Activated CD8-positive, alpha-beta memory T cell treated with anti-CD3 and anti-CD28 coated beads, Interleukin-2, amount 50 U/mL, for 4 hours (primary cell): ENCODE measurements around the gene DPPA3.
"Not testable (repeated sequence)": the region's sequence is repeated elsewhere in the genome, so short reads cannot be mapped to it uniquely, and the experiment has no call there.

Experiments used
- DNase-seq: peaks from one replicate; pipeline ENCODE4 v3.0.0-alpha.2; 2020

Gene DPPA3

DNA sequence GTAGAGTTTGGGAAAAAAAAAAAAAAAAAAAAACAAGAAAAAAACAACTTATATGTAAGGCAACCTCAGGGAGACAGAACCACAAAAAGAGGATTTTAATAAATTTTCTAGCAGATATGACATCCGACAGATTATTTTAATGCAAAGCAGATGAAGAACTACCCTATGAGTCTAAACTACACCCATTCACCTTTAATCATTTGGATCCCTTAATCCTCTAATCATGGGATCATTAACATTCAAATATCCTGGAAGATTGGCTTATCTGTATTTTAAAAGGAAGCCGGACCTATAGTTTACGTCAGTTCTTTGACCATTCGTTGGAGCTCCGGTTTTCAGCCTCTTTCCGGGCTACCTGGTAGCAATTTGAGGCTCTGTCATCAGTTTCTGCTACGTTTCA is at the start of gene DPPA3:
Gene DPPA3, plus strand, starts transcription at position 301 of the 400 bp plus-strand sequence. CDS start 138 bp downstream, outside the sequence.
- DNase-seq: no peak

DNA sequence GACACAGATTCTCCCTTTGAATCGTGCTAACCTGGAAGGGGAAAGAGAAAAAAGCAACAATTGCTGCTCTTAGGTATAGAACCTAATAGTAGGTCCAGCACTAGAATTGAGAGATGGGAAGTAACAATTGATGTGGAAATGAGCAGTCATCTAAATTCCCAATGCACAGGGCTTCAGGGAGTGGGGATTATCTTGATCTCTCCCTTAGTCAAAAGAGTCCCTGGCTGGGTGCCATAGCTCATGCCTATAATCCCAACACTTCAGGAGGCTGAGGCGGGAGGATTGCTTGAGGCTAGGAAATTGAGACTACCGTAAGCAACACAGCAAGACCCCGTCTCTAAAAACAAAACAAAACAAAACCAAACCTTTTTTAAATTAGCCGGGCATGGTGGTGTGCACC is 49.5 kb upstream of the DPPA3 start:
- no peak for DNase-seq

DNA sequence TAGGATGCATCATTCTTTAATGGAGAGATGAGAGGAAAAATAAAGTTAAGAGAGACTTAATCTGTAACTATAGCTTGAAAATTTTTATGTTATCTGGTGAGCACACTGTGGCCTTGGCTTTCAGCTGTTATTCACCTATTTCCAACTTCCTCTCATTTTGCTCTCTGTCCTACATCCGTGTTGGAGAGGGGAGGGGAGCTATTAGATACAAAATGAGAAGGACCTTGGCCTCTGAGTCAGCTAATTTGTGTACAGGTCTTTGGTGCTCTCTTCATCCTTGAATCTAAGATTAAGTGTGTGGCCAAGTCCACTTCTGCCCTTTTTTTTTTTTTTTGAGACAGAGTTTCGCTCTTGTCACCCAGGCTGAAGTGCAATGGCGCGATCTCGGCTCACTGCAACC is 44.6 kb upstream of the DPPA3 start:
- DNase-seq: no peak

DNA sequence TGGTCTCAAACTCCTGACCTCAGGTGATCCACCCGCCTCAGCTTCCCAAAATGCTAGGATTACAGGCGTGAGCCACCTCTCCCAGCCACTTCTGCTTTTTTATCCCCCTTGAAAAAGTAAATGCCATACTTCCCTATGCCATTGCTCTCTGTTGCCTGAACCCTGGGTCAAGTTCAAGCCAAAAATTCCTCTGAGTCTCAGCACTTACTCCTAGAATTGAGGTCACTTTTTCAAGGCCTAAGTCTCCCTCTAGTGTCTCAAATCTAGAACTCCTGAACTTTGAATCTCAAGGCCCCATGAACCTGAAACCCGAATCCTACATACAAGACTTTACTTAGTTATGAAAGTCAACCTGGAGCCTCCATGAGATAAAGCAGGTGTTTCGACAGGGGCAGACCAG is 44.1 kb upstream of the DPPA3 start:
- DNase-seq: no peak

DNA sequence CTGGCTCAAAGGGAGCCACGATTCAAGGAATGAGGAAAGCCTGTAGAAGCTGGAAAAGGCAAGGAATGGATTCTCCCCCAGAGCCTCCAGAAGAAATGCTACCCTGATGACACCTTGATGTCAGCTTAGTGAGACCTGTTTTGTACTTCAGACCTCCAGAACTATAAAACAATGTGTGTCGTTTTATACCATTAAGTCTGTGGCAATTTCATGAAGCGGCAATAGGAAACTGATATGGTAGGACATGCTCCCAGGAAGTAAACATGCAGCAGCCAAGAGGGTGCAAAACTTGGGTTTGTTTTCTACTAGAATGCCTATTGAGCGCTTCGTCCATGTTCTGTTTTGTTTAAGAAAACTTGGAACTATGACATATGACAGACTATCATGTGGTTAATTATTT is 43.1 kb upstream of the DPPA3 start:
- no peak for DNase-seq

DNA sequence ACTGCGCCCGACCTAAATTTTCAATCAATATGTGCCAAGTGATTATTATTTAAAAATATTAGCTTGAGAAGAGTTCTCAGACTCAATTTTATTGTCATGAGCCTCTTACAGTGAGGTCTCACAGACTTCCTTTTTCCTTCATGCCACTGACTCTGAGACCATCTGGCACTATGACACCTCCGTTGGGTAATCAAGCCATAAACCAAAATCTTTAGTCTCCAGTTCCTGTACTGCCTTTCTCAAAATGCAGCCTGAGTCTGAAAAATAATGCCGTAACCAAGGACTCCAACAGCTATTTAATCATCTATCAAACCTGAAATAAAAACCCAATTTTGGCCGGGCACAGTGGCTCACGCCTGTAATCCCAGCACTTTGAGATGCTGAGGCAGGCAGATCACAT is 35.8 kb upstream of the DPPA3 start:
- not testable (repeated sequence) for DNase-seq

DNA sequence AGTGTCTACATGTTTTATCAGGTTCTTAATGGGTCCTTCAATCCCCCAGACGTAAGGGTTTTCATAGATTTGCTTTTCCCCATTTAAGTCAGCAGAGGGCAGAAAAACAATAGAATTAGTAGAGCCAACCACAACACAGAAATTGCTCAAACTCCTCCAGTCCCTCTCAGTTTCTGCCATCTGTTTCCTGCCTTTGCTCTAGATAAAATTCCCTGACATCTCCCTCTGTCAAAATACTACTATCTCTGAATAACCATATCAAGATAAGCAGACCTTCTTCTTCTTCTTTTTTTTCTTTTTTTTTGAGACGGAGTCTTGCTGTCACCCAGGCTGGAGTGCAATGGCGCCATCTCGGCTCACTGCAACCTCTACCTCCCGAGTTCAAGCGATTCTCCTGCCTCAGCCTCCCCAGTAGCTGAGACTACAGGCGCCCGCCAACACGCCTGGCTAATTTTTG is 33.8 kb upstream of the DPPA3 start:
- DNase-seq: not testable (repeated sequence)

DNA sequence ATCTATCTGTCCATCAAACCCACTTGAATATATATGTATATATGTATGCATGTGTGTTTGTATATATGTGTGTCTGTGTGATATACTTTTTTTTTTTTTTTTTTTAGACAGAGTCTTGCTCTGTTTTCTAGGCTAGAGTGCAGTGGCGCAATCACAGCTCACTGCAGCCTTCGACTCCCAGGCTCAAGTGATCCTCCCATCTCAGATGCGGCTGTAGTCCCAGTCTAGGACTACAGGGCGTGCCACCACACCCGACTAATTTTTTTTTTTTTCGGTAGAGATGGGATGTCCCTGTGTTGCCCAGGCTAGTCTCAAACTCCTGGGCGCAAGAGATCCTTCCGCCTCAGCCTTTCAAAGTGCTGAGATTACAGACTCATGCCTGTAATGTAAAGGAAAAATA is 32.5 kb upstream of the DPPA3 start:
- DNase-seq: no peak

DNA sequence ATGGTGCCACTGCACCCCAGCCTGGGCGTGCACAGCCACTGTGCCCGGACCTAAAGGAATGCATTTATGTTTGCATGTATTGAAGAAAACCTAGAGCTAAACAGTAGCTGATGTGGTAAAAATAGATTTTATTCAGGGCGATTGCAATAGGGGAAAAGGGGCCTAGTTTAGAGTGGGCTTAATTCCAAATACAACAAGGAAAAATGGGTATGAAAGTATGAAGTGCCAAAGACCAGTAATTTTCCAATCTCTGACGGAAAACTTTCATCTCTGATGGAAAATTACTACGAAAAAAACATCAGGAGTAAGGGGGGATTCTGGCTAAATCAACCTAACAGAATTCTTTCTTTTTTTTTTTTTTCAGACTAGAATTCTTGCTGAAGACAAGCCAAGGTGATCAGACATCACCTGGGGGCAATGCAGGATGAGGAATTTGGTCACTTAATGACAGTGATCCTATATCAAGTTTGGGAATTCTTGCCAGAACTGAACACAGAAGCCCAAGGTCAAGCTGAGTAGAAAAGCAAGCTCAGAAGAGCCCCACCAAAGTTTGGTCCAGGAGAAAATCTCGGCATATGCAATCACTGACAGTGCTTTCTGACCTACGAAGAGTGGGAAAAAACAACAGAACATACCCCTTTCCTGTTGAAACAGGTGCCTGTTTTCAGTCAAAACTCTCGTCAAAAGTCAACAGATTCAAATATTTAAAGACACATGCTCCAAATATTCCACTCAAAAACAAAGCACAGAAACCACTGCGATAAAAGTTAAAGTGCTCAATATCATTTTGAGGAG is 31.8 kb upstream of the DPPA3 start:
- DNase-seq: no peak

DNA sequence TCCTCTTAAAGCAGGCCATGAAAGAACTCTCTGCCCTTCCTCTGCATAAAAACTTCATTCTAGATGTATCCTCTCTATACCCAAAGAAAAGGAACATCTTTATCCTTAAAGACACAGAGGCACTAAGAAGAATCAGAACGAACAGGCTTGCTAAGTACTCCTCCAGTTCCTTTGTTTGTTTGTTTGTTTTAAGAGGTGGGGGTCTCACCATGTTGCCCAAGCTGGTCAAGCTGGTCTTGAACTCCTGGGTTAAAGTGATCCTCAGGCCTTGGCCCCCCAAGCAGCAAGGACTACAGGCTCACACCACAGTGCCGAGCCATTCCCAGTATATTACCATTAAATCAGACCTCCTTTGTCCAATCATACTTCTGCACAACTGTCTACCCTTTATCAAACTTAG is 29.7 kb upstream of the DPPA3 start:
- no peak for DNase-seq

DNA sequence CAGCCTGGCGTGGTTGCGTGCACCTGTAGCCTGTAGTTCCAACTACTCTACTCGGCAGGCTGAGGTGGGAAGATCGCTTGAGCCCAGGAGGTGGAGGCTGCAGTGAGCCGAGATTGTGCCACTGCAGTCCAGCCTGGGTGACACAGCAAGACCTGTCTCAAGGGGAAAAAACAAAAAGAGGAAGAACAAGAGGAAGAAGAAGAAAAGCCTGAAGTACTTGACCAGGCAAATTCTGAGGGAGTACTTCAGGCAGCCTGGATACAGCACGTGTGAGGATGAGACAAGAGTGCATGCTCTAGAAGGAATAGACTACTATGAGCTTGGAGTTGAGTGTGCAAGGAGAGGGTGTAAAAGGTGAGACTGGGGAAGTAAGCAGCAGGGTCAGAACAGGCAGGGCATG is 17.4 kb upstream of the DPPA3 start:
- no peak for DNase-seq

DNA sequence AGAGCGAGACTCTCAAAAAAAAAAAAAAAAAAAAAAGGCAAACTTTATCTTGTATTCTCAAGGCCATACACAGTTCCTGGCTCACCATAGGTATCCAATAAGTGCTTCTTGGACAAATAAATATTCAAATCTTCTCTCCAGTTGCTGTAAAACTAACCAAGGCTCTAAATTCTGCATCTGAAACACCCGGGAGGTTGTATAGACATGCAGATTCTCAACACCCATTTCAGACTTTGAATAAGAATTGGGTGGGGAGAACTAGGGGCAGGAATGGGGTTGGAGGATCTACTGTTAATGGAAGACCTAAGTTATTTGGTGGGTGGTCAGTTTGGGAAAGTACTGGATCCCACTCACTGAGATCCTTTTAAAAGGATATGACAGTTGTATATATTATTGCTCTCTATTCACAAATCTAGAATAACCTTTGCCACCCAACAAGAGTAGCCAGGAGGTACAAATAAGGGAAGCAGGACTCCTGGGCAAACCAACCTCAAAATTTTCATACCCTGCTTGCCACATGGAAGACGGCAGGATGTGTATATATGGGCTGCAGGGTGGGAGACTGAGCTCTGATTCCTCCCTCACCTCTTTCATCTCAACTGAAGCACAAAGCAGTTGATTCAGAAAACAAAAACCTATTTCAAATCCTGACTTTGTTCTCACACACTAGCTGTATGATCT is 16.5 kb upstream of the DPPA3 start:
- DNase-seq: no peak

DNA sequence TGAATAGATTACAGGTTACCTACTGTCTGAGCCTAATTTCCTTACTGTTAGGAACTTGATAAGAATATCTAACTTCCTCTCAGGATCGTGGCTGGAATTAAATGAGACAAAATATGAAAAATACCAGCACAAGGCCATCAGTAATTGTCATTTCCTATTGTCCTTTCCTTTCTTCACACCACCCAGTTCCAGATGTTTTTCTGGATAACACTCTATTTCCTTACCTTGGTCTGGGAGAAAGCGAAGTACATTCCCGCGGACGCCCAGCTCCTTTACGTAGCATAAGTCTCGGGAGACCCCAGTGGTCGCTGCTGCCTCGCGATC is 16.0 kb upstream of the DPPA3 start:
- no peak for DNase-seq

DNA sequence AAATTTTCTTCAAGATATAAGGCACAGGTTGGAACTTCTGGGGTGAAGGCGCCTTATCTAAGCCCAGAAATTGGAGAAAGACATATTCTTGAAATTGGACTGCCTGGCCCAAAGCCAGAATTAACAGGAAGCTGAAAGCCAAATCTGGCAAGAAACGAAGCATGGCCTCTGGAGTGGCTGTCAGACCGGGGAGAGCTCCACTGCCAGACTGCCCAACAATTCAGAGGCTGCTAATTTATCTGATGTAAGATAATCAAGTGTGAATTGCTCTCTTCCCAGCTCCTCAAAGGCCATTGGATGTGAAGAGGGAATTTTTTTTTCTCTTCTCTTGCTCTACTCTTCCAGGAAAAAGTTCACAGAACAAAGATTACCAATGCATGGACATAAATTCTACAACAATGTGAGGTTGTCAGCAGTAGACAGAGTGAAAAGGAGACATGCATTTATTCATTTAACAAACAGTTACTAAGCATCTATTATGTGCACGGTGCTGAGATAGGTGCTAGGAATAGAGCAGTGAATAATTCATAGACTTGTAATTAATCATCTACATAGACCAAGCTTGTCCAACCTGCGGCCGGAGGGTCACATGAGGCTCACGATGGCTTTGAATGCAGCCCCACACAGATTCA is 15.6 kb upstream of the DPPA3 start, which contains the start of gene GDF3:
Gene GDF3, minus strand, starts transcription at position 210 of the 632 bp plus-strand sequence. Its CDS starts 47 bp downstream, at position 163.
- no peak for DNase-seq

DNA sequence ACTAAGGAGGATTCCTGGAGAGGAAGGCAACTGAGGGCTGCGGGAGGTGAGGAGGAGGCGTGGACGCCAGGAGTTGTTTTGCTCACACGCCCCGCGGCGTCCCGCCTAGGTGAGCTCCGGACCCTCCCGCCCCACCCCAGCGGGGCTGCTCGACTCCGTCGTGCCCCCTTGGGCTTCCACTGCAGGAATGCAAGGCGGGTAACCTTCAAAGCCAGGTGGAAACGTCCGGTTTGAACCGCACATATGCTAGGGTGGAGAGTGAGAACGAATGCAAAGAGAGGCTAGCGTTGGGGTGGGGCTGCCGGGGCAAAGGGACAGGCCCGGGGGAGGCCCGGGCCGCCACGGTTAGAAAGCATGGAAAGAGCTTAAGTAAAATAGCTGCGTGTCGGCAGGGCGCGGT is 5.4 kb upstream of the DPPA3 start:
- DNase-seq: no peak

DNA sequence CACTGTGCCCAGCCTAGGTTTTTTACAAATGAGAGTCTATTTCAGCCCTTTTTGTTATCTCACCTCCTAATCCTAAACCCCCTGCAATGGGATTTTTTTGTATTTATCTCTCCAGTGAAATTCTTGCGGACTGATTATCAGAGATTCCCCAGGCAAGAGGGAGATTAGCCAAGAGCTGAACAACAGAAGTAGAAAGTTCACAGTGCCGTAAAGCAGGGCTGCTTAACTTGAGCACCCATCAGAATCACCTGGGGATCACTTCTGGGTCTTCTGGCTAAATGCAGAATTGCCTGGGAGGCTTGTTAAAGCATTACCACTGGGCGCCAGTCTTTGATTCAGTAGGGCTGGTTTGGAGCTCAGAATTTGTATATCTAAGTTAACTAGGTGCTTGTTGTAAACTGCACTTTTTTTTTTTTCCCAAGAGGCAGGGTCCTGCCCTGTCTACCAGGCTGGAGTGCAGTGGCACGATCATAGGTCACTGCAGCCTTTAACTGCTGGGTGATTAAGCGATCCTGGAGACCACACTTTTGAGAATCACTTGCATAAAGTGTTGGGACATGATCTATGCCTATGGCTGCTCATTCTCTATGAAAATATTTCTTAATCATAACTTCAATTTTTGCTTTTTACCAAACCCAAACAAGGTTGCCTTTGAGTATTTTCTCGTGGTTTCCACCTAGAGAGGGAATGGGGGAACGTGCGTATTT is 1.1 kb upstream of the DPPA3 start:
- DNase-seq: no peak

DNA sequence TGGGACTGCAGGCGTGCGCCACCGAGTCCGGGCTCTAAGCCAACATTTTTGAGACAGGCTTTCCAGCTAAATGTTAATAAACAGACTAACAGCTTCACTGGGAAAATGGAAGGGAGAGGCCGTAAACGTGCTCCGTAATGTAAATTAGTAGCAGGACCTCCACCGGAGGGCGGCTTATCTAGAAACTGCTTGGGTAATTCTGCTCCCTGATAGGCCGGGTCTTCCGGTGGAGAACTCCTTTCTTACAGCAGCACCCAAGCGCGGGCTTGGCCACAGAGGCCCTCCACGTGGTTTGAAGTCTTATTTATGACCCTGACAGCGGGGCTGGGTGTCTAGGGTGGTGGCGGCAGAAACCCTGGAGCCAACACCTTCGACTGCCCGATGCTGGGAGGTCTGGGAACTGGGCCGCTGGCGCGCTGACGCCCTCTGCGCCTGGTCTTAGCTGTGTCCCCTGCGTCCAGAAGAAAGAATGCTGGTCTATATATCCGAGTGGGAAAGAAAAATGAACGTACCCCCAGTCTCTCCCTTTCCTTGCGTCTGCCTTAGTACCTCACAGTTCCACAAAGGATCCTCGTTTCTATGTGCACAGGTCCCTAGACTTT is 1.7 kb downstream of the DPPA3 start:
- DNase-seq: no peak

DNA sequence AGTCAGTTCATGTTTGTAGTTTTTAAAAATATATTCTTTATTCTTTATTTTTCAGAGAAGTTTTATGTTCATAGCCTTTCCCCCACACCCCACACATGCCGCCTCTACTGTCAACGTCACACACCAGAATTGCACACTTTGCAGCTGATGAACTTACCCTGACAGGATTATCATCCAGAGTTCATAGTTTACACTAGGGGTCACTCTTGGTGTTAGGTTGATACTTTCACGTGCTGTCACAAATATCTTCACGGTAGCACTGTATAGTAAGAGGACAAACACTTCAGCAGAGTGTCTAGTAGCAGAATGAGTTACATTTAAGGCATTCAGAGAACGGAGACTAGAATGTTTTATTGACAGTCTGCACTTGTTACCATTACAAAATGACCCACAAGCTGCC is 5.1 kb downstream of the DPPA3 start:
- no peak for DNase-seq

DNA sequence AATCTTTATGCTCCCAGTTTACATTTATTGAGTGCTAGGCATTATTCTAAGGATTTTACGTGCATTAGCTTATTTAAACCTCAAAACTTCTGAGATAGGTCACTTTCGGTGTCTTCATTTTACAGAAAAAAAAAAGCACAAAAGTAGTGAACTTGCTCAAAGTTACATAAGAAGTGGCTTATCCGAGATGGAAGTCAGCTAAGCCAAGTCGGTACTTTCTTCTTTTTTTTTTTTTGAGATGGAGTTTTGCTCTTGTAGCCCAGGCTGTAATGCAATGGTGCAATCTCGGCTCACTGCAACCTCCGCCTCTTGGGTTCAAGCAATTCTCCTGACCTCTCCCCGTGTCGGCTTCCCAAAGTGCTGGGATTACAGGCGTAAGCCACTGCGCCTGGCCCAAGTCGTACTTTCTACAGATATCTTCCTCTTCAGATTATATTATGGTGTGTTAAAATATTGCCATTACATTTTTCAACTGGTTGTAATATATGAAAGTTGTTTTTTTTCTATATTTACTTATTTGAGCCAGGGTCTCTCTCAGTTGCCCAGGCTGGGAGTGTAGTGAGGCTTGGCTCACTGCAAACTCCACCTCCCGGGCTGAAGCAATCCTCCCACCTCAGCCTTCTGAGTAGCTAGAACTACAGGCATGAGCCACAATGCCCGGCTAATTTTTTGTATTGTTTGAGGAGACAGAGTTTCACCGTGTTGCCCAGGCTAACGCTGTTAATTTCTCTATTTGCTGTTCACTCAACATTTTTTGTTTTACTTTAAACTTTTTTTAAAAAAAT is 8.9 kb downstream of the DPPA3 start:
- DNase-seq: no peak

DNA sequence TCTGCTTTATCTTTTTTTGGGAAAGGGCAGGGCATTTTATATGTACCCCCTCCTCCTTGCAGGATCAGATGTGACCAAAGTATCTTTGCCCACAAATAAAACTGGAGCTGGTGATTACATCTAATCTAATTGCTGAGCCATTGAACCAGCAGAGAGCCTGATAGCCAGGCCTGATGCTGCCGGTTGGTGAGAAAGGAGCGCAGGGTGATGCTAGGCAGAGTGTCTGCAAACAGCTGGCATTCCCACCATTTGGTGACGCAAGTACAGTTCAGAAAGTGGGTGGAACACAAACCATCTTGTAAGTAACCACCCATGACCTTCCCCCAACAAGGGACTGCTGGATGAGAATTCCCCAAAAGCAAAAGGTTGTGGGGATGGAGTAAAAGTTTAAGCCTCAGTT is 12.7 kb downstream of the DPPA3 start:
- no peak for DNase-seq

DNA sequence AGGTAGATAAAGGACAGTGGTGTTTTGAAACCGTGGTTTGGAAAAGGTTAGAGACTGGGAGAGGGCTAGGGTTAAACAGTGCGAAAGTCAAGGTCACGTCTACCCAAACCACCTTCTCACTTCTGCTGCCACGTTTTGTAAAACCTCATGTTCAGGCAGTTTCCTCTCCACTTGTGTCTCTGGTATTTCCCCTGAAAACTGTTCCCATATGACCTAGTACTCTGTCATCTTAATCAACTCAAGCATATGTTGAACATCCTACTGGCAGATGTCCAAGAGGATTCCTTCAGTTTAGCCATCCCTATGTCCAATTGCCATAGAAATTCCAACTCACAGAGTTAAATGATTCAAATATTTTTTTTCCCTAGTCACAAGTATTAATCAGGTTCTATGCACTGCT is 18.5 kb downstream of the DPPA3 start:
- DNase-seq: no peak

DNA sequence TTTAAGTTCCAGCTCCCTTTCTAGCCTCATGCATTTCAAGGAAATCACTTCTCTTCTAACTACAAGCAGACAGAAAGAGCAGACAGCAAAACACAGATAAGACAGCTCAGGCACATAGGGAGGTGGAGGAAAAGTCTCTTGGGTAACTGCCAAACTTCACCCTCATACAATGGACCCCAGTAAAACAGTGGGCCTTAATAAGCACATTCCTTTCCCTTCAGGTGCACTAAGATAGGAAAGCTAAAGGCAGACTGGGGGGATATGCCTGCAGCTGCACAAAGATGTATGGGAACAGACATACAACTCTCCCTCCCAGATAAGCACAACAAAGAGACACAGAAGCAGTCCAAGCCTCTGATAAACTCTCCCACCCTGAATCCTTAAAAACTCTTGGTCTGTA is 19.8 kb downstream of the DPPA3 start:
- DNase-seq: not testable (repeated sequence)
